NCI-H69 (cell line): ENCODE results near the gene ANKS6.

Source experiments
- DNase-seq: peaks from one replicate; lab custom pipeline; 2025; lab: John Stamatoyannopoulos, UW

ANKS6 gene

GRCh38 chr9:98772364-98773155 lies 23.8 kb downstream of the ANKS6 start:
- DNase-seq: no peak

GRCh38 chr9:98771209-98771874 lies 25.0 kb downstream of the ANKS6 start:
- no peak for DNase-seq

GRCh38 chr9:98770717-98771116 lies 25.6 kb downstream of the ANKS6 start:
- no peak for DNase-seq

- no peak for DNase-seq
These were observed 28.0 kb downstream of the ANKS6 start for GRCh38 chr9:98768344-98768743.

GRCh38 chr9:98767915-98768314 lies 28.4 kb downstream of the ANKS6 start:
- no peak for DNase-seq

GRCh38 chr9:98767196-98767595 lies 29.2 kb downstream of the ANKS6 start:
- DNase-seq: no peak

- no peak for DNase-seq
These were observed 29.8 kb downstream of the ANKS6 start for GRCh38 chr9:98766586-98766985.

- DNase-seq: peak; percentile 90
These were observed 31.1 kb downstream of the ANKS6 start for GRCh38 chr9:98765256-98765655.

- DNase-seq: no peak
These were observed 32.2 kb downstream of the ANKS6 start for GRCh38 chr9:98763986-98764745.

GRCh38 chr9:98760231-98760630 lies 36.1 kb downstream of the ANKS6 start:
- no peak for DNase-seq

- no peak for DNase-seq
These were observed 41.2 kb downstream of the ANKS6 start for GRCh38 chr9:98755006-98755618.

GRCh38 chr9:98751210-98751609 lies 45.1 kb downstream of the ANKS6 start:
- DNase-seq: no peak

- no peak for DNase-seq
These were observed 45.8 kb downstream of the ANKS6 start for GRCh38 chr9:98750364-98751060.

GRCh38 chr9:98747476-98747875 lies 48.9 kb downstream of the ANKS6 start:
- DNase-seq: no peak

- DNase-seq: no peak
These were observed 50.9 kb downstream of the ANKS6 start for GRCh38 chr9:98745470-98745869.

GRCh38 chr9:98743818-98744611 lies 52.3 kb downstream of the ANKS6 start:
- no peak for DNase-seq

GRCh38 chr9:98743329-98743728 lies 53.0 kb downstream of the ANKS6 start:
- no peak for DNase-seq

- DNase-seq: no peak
These were observed 53.8 kb downstream of the ANKS6 start for GRCh38 chr9:98742325-98743280.

GRCh38 chr9:98740226-98740881 lies 56.0 kb downstream of the ANKS6 start:
- DNase-seq: peak; percentile 96
